ENCODE results near the gene TMC6.
"Not testable (repeated sequence)": the region's sequence is repeated elsewhere in the genome, so short reads cannot be mapped to it uniquely, and the experiment has no call there.

- not testable (repeated sequence) for TF ChIP-seq CHD2 (IDR thresholded peaks at IDR 0.05; ENCODE audit: low read length, partially characterized antibody); CTCF (IDR thresholded peaks at IDR 0.05); FOXM1 (IDR thresholded peaks at IDR 0.05; ENCODE audit: low read depth)
Measured at GRCh38 chr17:78171591-78172248, 43.2 kb upstream of the TMC6 start.

Data from SK-N-SH (cell line).